CD4-positive, CD25-positive, alpha-beta regulatory T cell (primary cell): ENCODE data around the gene FMNL2. TPM values are rescaled to one million over a fixed set of nuclear protein-coding genes. Genes with fewer than 3 reads are reported as not detected.

Experiments
- ATAC-seq, 2 donors: fragments of 150-1000 bp; cut with Tn5 transposase; one replicate each; pipeline ENCODE4 v1.10.0; 2021; ENCODE audit warnings: low read depth in 2 of 2, moderate number of reproducible peaks in 2 of 2, moderate library complexity in 1 of 2
- DNase-seq, 3 donors: peaks; one replicate each; pipeline versions ENCODE4 v3.0.0 to v3.0.0-alpha.2; 2012 to 2022; ENCODE audit warnings: mixed read lengths in 1 of 3
- H3K27ac ChIP-seq: one replicate; pipeline ENCODE4 v1.7.0; 2013; ENCODE audit warnings: mild to moderate bottlenecking, low read length; ENCODE audit not compliant: insufficient read depth, poor library complexity, severe bottlenecking
- H3K27me3 ChIP-seq: one replicate; pipeline ENCODE4 v1.7.0; 2013; ENCODE audit warnings: low read length; ENCODE audit not compliant: control insufficient read depth, insufficient read depth
- H3K36me3 ChIP-seq: one replicate; pipeline ENCODE4 v1.7.0; 2013; ENCODE audit warnings: mild to moderate bottlenecking, low read length, moderate library complexity; ENCODE audit not compliant: control insufficient read depth, insufficient read depth
- H3K4me1 ChIP-seq: 2 replicates; pipeline ENCODE4 v1.7.0; 2013; ENCODE audit warnings: mild to moderate bottlenecking, low read length; ENCODE audit not compliant: insufficient read depth, control insufficient read depth, poor library complexity, severe bottlenecking
- H3K4me3 ChIP-seq: one replicate; pipeline ENCODE4 v1.7.0; 2013; ENCODE audit warnings: low read depth, mild to moderate bottlenecking, low read length, moderate library complexity
- H3K9me3 ChIP-seq, 2 experiments: 1 replicate in 1 of 2; 2 replicates in 1 of 2; pipeline ENCODE4 v1.7.0; 2013; ENCODE audit warnings: low read length in 2 of 2, mild to moderate bottlenecking in 1 of 2, moderate library complexity in 1 of 2; ENCODE audit not compliant: control insufficient read depth in 2 of 2
- H3K27ac Mint-ChIP-seq, 3 donors: one replicate each; pipeline ENCODE4 v1.8.0; 2020 to 2022; ENCODE audit warnings: mild to moderate bottlenecking in 3 of 3, mixed read lengths in 3 of 3, moderate library complexity in 2 of 3
- H3K27me3 Mint-ChIP-seq: one replicate; pipeline ENCODE4 v1.8.0; 2022; ENCODE audit warnings: mild to moderate bottlenecking, mixed read lengths
- H3K36me3 Mint-ChIP-seq: one replicate; pipeline ENCODE4 v1.8.0; 2020; ENCODE audit warnings: mixed read lengths
- H3K4me1 Mint-ChIP-seq, 4 donors: one replicate each; pipeline ENCODE4 v1.8.0; 2020 to 2022; ENCODE audit warnings: mixed read lengths in 4 of 4, mild to moderate bottlenecking in 1 of 4
- H3K4me3 Mint-ChIP-seq, 4 donors: one replicate each; pipeline ENCODE4 v1.8.0; 2020 to 2022; ENCODE audit warnings: mild to moderate bottlenecking in 4 of 4, mixed read lengths in 4 of 4, moderate library complexity in 3 of 4
- H3K9me3 Mint-ChIP-seq, 7 donors: one replicate each; pipeline ENCODE4 v1.8.0; 2020 to 2022; ENCODE audit warnings: mixed read lengths in 7 of 7, mild to moderate bottlenecking in 3 of 7, moderate library complexity in 2 of 7
- polyA plus RNA-seq, 4 donors: library from polyadenylated mRNA; unstranded; fragments of 300-500 nt; fragmentation: Illumina TruSeq; gene quantifications; one replicate each; pipeline ENCODE4 v1.2.3, GENCODE V29; 2021
- total RNA-seq: library from RNA; stranded (reverse); gene quantifications from one replicate; pipeline ENCODE4 v1.2.3, GENCODE V29; 2022

Gene FMNL2
- total and polyA plus RNA-seq, 5 donors from 2014 or later, result 0.07 to 0.30 (median 0.14) TPM; not detected in 1

DNA sequence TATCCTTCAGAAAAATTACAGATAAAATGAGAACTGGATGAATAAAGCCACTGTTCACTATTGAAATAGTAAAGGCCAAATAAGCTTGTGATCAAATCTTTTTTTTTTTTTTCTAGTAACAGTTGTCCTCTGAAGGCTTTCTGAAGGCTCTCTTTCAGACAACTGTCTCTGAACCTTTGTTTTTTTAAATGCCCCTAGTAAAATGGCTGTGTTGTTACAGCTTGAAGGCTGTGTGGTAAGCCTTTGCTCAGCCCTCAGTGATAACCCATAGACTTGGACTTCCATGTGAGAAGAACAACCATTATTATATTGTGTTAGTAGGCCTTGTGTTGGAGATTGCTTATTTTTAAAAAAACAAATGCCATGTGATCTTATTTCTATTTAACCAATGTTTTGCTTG, 17.6 kb downstream of the FMNL2 start:
- Histone ChIP-seq H3K27me3 (no peaks in the 10 kb centered on the region), H3K9me3 (no peaks in the 10 kb centered on the region), H3K4me3 (no peak overlapping the region), H3K4me1 (no peaks in the 10 kb centered on the region), H3K36me3 (no peaks in the 10 kb centered on the region), H3K27ac (no peak overlapping the region)
- Mint-ChIP-seq H3K27me3 (no peaks in the 10 kb centered on the region), H3K27ac (no peak overlapping the region), H3K4me1 (no peaks in the 10 kb centered on the region), H3K9me3 (peaks cover 0 to 4% (median 1%) of the 10 kb centered on the region in 7 donors), H3K4me3 (no peak overlapping the region), H3K36me3 (no peaks in the 10 kb centered on the region)
- DNase-seq, result no peak
- ATAC-seq, result no peak

DNA sequence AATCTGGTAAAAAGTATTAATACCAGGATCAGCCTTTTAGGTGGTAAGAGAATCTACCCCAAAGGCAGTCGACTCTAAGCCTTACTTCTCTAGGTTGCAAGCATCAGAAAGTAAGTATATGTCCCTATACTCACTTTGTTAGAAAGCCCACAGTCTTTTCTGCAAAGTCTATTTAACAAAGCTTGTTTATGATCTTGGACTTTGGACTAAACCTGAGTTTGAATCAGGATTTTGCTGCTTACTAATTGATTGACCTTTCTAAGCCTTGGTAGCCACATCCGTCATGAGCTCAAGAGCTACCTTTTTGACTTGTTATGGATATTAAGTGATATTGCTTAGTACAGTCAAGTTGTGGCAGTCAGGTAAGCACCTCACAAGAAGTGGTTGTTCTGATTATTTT, 18.4 kb downstream of the FMNL2 start:
- no peaks in the 10 kb centered on the region for H3K4me1 ChIP-seq
- no peak overlapping the region for H3K27ac ChIP-seq
- Mint-ChIP-seq H3K4me1 (no peaks in the 10 kb centered on the region), H3K27me3 (no peaks in the 10 kb centered on the region), H3K9me3 (peaks cover 0 to 4% (median 1%) of the 10 kb centered on the region in 7 donors), H3K36me3 (no peaks in the 10 kb centered on the region), H3K27ac (no peak overlapping the region), H3K4me3 (no peak overlapping the region)
- H3K27me3 ChIP-seq, result no peaks in the 10 kb centered on the region
- no peak overlapping the region for H3K4me3 ChIP-seq
- H3K9me3 ChIP-seq, result no peaks in the 10 kb centered on the region
- no peaks in the 10 kb centered on the region for H3K36me3 ChIP-seq
- no peak for DNase-seq
- no peak for ATAC-seq

GRCh38 chr2:152354069-152354755, 19.2 kb downstream of the FMNL2 start:
- no peak overlapping the region for H3K27ac Mint-ChIP-seq
- no peaks in the 10 kb centered on the region for H3K4me1 Mint-ChIP-seq
- no peaks in the 10 kb centered on the region for H3K4me1 ChIP-seq
- no peaks in the 10 kb centered on the region for H3K27me3 ChIP-seq
- H3K4me3 Mint-ChIP-seq, result no peak overlapping the region
- DNase-seq, result no peak
- peaks cover 0 to 4% (median 1%) of the 10 kb centered on the region in 7 donors for H3K9me3 Mint-ChIP-seq
- no peaks in the 10 kb centered on the region for H3K36me3 ChIP-seq
- H3K4me3 ChIP-seq, result no peak overlapping the region
- no peaks in the 10 kb centered on the region for H3K9me3 ChIP-seq
- no peaks in the 10 kb centered on the region for H3K36me3 Mint-ChIP-seq
- no peak for ATAC-seq
- H3K27me3 Mint-ChIP-seq, result no peaks in the 10 kb centered on the region
- no peak overlapping the region for H3K27ac ChIP-seq

DNA sequence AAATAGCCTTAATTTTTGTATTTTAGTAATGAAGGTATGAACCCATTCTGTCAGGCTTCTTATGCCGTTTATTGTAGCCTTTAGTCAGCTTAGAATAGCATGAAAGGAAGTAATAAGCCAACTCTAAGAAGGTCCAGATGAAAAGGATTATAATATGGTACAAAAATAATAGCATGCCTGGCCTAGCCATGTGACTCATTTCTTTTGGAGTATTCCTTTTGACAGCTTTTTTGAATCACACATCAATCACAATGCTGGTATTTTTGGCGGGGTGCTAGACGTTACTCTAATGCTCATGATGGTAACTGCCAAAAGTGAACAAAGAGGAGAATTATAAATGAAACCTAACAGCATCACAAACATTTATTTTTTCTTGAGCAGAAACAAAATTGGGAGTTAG, 19.9 kb downstream of the FMNL2 start:
- no peak overlapping the region for H3K4me3 Mint-ChIP-seq
- peaks cover 0 to 4% (median 1%) of the 10 kb centered on the region in 7 donors for H3K9me3 Mint-ChIP-seq
- DNase-seq, result no peak
- no peaks in the 10 kb centered on the region for H3K27me3 Mint-ChIP-seq
- no peak overlapping the region for H3K4me3 ChIP-seq
- ATAC-seq, result no peak
- no peaks in the 10 kb centered on the region for H3K27me3 ChIP-seq
- no peaks in the 10 kb centered on the region for H3K4me1 Mint-ChIP-seq
- H3K36me3 ChIP-seq, result no peaks in the 10 kb centered on the region
- no peaks in the 10 kb centered on the region for H3K4me1 ChIP-seq
- no peak overlapping the region for H3K27ac Mint-ChIP-seq
- H3K27ac ChIP-seq, result no peak overlapping the region
- no peaks in the 10 kb centered on the region for H3K9me3 ChIP-seq
- H3K36me3 Mint-ChIP-seq, result no peaks in the 10 kb centered on the region

GRCh38 chr2:152355409-152355831, 20.4 kb downstream of the FMNL2 start:
- H3K36me3 ChIP-seq, result no peaks in the 10 kb centered on the region
- no peaks in the 10 kb centered on the region for H3K4me1 ChIP-seq
- H3K4me3 Mint-ChIP-seq, result no peak overlapping the region
- no peak overlapping the region for H3K27ac ChIP-seq
- peaks cover 0 to 5% (median 2%) of the 10 kb centered on the region in 7 donors for H3K9me3 Mint-ChIP-seq
- no peaks in the 10 kb centered on the region for H3K9me3 ChIP-seq
- no peaks in the 10 kb centered on the region for H3K27me3 Mint-ChIP-seq
- H3K27me3 ChIP-seq, result no peaks in the 10 kb centered on the region
- H3K36me3 Mint-ChIP-seq, result no peaks in the 10 kb centered on the region
- DNase-seq (no peak), ATAC-seq (no peak)
- H3K27ac Mint-ChIP-seq, result no peak overlapping the region
- no peaks in the 10 kb centered on the region for H3K4me1 Mint-ChIP-seq
- H3K4me3 ChIP-seq, result no peak overlapping the region

- H3K4me1 Mint-ChIP-seq, result no peaks in the 10 kb centered on the region
- peaks cover 0 to 5% (median 2%) of the 10 kb centered on the region in 7 donors for H3K9me3 Mint-ChIP-seq
- Histone ChIP-seq H3K36me3 (no peaks in the 10 kb centered on the region), H3K9me3 (no peaks in the 10 kb centered on the region), H3K4me3 (no peak overlapping the region), H3K4me1 (no peaks in the 10 kb centered on the region), H3K27ac (no peak overlapping the region), H3K27me3 (no peaks in the 10 kb centered on the region)
- ATAC-seq (no peak), DNase-seq (no peak)
- no peaks in the 10 kb centered on the region for H3K36me3 Mint-ChIP-seq
- peak overlapping the region in 1 of 4 donors; percentile 74 for H3K4me3 Mint-ChIP-seq
- H3K27ac Mint-ChIP-seq, result no peak overlapping the region
- H3K27me3 Mint-ChIP-seq, result peaks cover 4% of the 10 kb centered on the region
These were observed 24.8 kb downstream of the FMNL2 start for GRCh38 chr2:152359573-152360363.

DNA sequence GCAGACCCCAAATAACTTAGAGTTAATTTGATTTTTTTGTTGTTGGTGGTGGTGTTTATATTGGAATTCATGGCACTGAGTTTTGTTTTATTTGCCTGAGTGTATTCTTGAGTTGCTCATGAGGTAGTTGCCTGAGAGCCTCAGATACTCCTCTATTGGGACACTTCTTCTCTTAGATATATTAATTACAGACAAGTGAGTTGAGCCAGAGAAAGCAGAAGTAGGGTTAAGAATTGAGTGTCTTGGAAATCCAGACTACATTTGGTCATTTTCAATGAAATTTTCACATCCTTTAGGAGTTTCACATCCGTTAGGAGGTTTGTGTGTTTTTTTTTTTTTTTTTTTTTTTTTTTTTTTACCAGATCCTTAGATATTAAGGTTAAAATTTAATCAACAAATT, 29.0 kb downstream of the FMNL2 start:
- H3K9me3 Mint-ChIP-seq, result peaks cover 0 to 4% (median 0%) of the 10 kb centered on the region in 7 donors
- no peak for DNase-seq
- no peaks in the 10 kb centered on the region for H3K4me1 Mint-ChIP-seq
- Histone ChIP-seq H3K4me1 (no peaks in the 10 kb centered on the region), H3K27me3 (no peaks in the 10 kb centered on the region), H3K9me3 (no peaks in the 10 kb centered on the region), H3K4me3 (no peak overlapping the region), H3K36me3 (no peaks in the 10 kb centered on the region), H3K27ac (no peak overlapping the region)
- H3K27ac Mint-ChIP-seq, result no peak overlapping the region
- no peaks in the 10 kb centered on the region for H3K36me3 Mint-ChIP-seq
- no peak for ATAC-seq
- no peak overlapping the region for H3K4me3 Mint-ChIP-seq
- peaks cover 9% of the 10 kb centered on the region for H3K27me3 Mint-ChIP-seq
